ENCODE results near the gene VSTM5. TPM values are rescaled to one million over a fixed set of nuclear protein-coding genes. Genes with fewer than 3 reads are reported as not detected.

Gene VSTM5
- total and polyA plus RNA-seq, 2 of the 8 experiments (the other 6 are each of a cell fraction or from before 2014, with no cell fraction given): 0.22 to 0.70 TPM

DNA sequence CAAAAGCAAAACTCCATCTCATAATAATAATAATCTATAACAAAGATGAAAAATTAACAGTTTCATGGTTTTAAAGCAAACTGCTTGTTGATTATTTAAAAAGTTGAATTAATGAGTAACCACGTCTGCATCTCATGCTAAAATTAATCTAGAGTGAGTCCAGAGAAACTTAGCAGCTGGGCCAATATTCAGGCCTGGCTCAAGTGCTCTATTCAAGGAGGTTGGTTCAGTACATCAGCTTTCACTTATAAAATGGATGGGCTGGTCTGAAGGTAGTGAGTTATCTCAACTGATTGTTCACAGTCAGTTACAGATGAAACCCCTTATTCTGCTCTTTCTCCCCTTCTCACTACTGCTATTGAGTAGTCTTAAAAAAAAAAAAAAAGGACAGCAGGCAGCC is 23.1 kb downstream of the VSTM5 start (continued):
- TF ChIP-seq, protein P1, sequence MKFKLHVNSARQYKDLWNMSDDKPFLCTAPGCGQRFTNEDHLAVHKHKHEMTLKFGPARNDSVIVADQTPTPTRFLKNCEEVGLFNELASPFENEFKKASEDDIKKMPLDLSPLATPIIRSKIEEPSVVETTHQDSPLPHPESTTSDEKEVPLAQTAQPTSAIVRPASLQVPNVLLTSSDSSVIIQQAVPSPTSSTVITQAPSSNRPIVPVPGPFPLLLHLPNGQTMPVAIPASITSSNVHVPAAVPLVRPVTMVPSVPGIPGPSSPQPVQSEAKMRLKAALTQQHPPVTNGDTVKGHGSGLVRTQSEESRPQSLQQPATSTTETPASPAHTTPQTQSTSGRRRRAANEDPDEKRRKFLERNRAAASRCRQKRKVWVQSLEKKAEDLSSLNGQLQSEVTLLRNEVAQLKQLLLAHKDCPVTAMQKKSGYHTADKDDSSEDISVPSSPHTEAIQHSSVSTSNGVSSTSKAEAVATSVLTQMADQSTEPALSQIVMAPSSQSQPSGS (IDR thresholded peaks at IDR 0.05; ENCODE audit: low read length): no peak
- no peak for TF ChIP-seq CTBP2 (IDR thresholded peaks at IDR 0.05; ENCODE audit: borderline replicate concordance, insufficient read depth, insufficient read length, low read length)
